HG03521 (cell line): Measurements from ENCODE around the gene CTRB1.

ENCODE experiments used
- ATAC-seq: cut with Tn5 transposase; IDR thresholded peaks from one replicate; pipeline ENCODE4 v1.9.1; 2021; ENCODE audit warnings: mild to moderate bottlenecking, moderate library complexity; ENCODE audit not compliant: unreplicated experiment

CTRB1 gene

GRCh38 chr16:75252946-75253911, 34.4 kb downstream of the CTRB1 start:
- no peak for ATAC-seq

GRCh38 chr16:75254359-75254837, 35.6 kb downstream of the CTRB1 start:
- ATAC-seq: no peak

- no peak for ATAC-seq
Measured at GRCh38 chr16:75256059-75256571, 37.3 kb downstream of the CTRB1 start.

- ATAC-seq: no peak
Measured at GRCh38 chr16:75256696-75257343, 38.0 kb downstream of the CTRB1 start.

- ATAC-seq: no peak
Measured at GRCh38 chr16:75257886-75258806, 39.4 kb downstream of the CTRB1 start.

- no peak for ATAC-seq
Measured at GRCh38 chr16:75258807-75259141, 40.0 kb downstream of the CTRB1 start.

GRCh38 chr16:75260851-75261589, 42.2 kb downstream of the CTRB1 start:
- ATAC-seq: no peak

- no peak for ATAC-seq
Measured at GRCh38 chr16:75261590-75262078, 42.8 kb downstream of the CTRB1 start.

GRCh38 chr16:75262104-75262799, 43.5 kb downstream of the CTRB1 start:
- no peak for ATAC-seq

- ATAC-seq: no peak
Measured at GRCh38 chr16:75262800-75263127, 44.0 kb downstream of the CTRB1 start.

- no peak for ATAC-seq
Measured at GRCh38 chr16:75263291-75263962, 44.6 kb downstream of the CTRB1 start.

GRCh38 chr16:75263963-75264445, 45.2 kb downstream of the CTRB1 start:
- no peak for ATAC-seq

GRCh38 chr16:75264457-75264998, 45.7 kb downstream of the CTRB1 start:
- no peak for ATAC-seq

- peak; percentile 23 for ATAC-seq
Measured at GRCh38 chr16:75264999-75265910, 46.5 kb downstream of the CTRB1 start.

- ATAC-seq: peak; percentile 61
Measured at GRCh38 chr16:75265911-75266701, 47.3 kb downstream of the CTRB1 start.

GRCh38 chr16:75266738-75267630, 48.2 kb downstream of the CTRB1 start:
- no peak for ATAC-seq
